ENCODE data around the gene E2F1.

GRCh38 chr20:33645396-33645795 is 40.8 kb downstream of the E2F1 start:
- TF ChIP-seq POLR2A (IDR thresholded peaks at IDR 0.05; ENCODE audit: extremely low read depth, insufficient read length), result no peak
- no peak for TF ChIP-seq CTCF (IDR thresholded peaks at IDR 0.05; ENCODE audit: low read depth, low read length)
- TF ChIP-seq, protein P1, sequence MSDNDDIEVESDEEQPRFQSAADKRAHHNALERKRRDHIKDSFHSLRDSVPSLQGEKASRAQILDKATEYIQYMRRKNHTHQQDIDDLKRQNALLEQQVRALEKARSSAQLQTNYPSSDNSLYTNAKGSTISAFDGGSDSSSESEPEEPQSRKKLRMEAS (IDR thresholded peaks at IDR 0.05; ENCODE audit: low read depth, low read length), result no peak
- no peak for TF ChIP-seq MYC (IDR thresholded peaks at IDR 0.05; ENCODE audit: low read depth, low read length)

All from NB4 (cell line).